Measurements from ENCODE around the gene PIGT.

GRCh38 chr20:45407067-45407745 is 8.7 kb upstream of the PIGT start:
- TF ChIP-seq CTCF (IDR thresholded peaks at IDR 0.05) (no peak), POLR2A (IDR thresholded peaks at IDR 0.05) (peak; percentile 7 to 57)

Data from uterus (tissue), 2 donors.